Measurements from ENCODE around the gene SNAPC2.

SNAPC2 gene

GRCh38 chr19:7919610-7920518, at the start of gene SNAPC2:
TSS of gene SNAPC2 (plus strand) at chr19:7920338. CDS start at chr19:7920367, 29 bp downstream.
- DNase-seq, result peak; percentile 96

- peak; percentile 63 for DNase-seq
Observed at GRCh38 chr19:7870571-7871436, 49.3 kb upstream of the SNAPC2 start.

GRCh38 chr19:7871437-7872305, 48.5 kb upstream of the SNAPC2 start:
- DNase-seq, result peak; percentile 79

- no peak for DNase-seq
Observed at GRCh38 chr19:7872306-7873204, 47.6 kb upstream of the SNAPC2 start.

GRCh38 chr19:7873304-7874075, 46.6 kb upstream of the SNAPC2 start:
- peak; percentile 58 for DNase-seq

GRCh38 chr19:7874076-7874896, 45.9 kb upstream of the SNAPC2 start, which contains the start of gene PRR36:
TSS of gene PRR36 (minus strand) at chr19:7874390. CDS start at chr19:7873689, 701 bp downstream.
- peak; percentile 90 for DNase-seq

- no peak for DNase-seq
Observed at GRCh38 chr19:7874897-7875273, 45.3 kb upstream of the SNAPC2 start.

GRCh38 chr19:7877249-7877836, 42.8 kb upstream of the SNAPC2 start:
- no peak for DNase-seq

- no peak for DNase-seq
Observed at GRCh38 chr19:7879111-7879807, 40.9 kb upstream of the SNAPC2 start.

- no peak for DNase-seq
Observed at GRCh38 chr19:7879836-7880235, 40.3 kb upstream of the SNAPC2 start.

- DNase-seq, result no peak
Observed at GRCh38 chr19:7881910-7882309, 38.2 kb upstream of the SNAPC2 start.

- DNase-seq, result peak; percentile 79
Observed at GRCh38 chr19:7883105-7883504, 37.0 kb upstream of the SNAPC2 start.

GRCh38 chr19:7883796-7884570, 36.2 kb upstream of the SNAPC2 start:
- DNase-seq, result no peak

- no peak for DNase-seq
Observed at GRCh38 chr19:7885818-7886217, 34.3 kb upstream of the SNAPC2 start.

GRCh38 chr19:7887408-7888144, 32.6 kb upstream of the SNAPC2 start:
- no peak for DNase-seq

GRCh38 chr19:7888145-7888825, 31.9 kb upstream of the SNAPC2 start, which contains the start of gene LRRC8E:
TSS of gene LRRC8E (plus strand) at chr19:7888510. CDS start at chr19:7895604, 7,094 bp downstream.
- peak; percentile 82 for DNase-seq

Data from DMS53 (cell line).